GM18909 (cell line): ENCODE measurements around the gene WSB1.

Source experiments
- ATAC-seq: cut with Tn5 transposase; IDR thresholded peaks from one replicate; pipeline ENCODE4 v1.9.1; 2021; ENCODE audit warnings: mild to moderate bottlenecking; ENCODE audit not compliant: unreplicated experiment, poor library complexity

Gene WSB1

GRCh38 chr17:27353461-27354050, 59.6 kb downstream of the WSB1 start:
- peak; percentile 83 for ATAC-seq

GRCh38 chr17:27354051-27354490, 60.2 kb downstream of the WSB1 start:
- ATAC-seq, result no peak

DNA sequence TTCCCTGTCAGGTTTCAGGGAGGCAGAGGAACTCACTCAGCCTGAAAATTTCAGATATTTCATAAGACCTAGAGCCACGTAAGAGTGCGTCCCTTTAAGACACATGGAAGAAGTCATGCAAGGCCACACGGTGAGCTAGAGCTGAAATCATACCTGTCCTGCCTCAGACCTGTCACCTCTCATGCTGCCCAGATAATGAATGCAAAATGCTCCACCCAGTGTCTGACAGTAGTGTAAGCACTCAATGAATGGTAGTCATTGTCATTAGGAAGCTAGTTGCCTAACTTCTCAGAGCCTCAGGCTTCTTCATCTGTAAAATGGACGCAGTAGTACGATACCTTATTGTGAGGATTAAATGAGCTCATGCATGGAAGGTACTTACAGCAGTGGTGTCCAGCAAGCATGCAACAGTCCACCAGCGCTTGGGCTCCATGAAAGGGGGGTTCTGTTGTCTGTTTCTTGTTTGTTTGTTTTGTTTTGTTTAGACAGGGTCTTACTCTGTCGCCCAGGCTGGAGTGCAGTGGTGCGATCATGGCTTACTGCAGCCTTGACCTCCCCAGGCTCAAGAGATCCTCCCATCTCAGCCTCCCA, 60.7 kb downstream of the WSB1 start:
- ATAC-seq, result no peak

DNA sequence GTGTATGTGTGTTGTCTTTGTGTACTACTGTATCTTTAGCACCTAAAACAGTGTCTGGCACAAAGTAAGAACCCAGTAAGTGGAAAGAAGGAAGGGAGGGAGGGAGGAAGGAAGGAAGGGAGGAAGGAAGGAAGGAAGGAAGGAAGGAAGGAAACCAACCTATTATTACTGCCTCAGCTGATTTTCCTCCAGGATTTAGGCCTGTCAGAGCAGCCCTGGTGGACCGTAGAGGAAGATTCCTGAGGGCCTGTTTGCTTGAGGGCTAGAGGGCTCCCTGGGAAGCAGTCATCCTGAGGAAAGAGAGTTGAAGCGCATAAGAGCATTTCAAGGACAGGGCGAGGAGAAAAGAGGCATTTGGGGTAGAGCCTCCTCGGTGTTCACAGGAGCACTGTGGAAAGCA, 61.5 kb downstream of the WSB1 start:
- ATAC-seq, result no peak

- ATAC-seq, result no peak
Observed at GRCh38 chr17:27356091-27356705, 62.3 kb downstream of the WSB1 start.

DNA sequence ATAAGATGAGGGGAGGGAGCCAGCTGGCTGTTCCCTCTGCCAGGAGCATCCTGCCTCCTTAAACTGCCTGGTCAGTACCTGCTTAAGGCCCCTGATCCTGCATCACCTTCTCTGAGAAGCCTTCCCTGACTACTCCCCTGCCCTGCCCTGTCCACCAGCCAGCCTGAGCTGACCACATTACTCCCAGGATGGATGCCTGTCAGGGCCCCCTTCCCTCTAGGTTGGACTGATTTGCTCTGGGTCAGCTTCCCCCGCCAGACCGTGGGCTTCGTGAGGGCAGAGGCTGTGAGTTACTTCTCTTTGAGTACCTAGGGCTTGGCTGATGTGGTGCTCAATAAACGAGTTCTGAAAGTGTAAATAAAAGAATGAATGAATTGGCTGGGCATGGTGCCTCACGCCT, 63.3 kb downstream of the WSB1 start:
- ATAC-seq, result no peak

- ATAC-seq, result no peak
Observed at GRCh38 chr17:27360507-27360906, 66.6 kb downstream of the WSB1 start.

DNA sequence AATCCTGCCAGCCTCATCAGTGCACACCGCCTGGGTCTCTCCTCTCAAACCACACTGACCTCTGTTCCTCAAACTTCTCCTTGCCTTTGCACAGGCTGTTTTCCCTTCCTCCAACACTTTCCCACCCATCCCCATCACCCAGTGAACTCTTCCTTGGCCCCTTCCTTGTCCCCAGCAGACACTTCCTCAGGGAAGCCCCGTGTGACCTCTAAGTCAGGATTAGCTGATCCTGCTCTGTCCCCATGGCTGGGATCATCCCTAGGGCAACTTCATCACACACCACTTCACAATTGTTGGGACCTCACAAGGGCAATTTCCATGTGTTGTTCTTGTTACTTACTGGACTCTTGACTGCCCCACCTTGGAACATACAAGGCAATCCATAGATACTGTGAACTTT, 67.8 kb downstream of the WSB1 start:
- no peak for ATAC-seq

DNA sequence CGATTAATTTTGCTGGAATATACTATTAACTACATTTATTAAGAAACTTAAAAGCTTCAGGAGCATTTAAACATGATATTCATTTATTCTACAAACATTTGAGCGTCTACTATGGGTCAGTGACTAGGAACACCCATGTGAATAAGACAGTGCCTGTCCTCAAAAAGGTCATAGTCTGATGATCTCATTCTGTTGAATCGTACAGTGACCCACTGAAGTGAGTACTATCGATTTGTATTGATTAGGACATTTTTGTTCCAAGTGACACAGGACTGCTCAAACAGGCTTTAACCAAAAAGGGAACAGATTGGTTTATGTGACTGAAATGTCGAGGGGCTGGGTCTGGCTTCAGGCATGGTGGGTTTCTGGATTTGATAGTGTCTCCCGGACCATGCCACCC, 68.6 kb downstream of the WSB1 start:
- ATAC-seq, result no peak

DNA sequence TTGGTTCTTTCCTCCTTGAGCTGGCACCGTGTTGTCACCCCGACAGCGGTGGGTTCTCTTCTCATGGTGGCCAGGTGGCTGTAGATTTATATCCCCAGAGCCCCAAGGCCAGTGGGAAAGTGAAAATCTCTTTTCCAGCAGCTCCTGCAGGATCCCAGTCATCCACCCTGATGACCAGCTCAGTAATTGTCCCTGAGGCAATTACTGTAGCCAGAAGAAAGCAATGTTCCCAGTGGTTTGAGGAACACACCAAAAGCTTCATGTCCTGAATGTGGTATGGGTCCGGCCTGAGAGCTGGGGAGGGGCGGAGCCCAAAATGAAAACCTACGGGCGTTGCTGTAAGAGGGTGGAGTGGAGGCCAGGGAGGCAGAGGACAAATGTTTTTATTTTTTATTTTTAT, 69.0 kb downstream of the WSB1 start:
- ATAC-seq, result no peak

DNA sequence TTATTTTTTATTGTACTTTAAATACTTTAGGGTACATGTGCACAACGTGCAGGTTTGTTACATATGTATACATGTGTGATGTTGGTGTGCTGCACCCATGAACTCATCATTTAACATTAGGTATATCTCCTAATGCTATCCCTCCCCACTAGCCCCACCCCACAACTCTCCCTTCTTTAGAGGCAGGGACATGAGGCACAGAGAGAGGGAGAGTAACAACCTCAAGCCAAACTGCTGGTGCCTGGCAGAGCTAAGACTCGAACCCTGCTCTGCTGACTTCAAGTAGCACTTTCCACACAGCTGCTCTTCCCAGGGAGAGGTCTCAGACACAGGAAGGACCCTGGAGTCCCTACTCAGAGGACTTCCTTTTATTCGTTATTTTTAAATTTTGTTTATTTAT, 69.4 kb downstream of the WSB1 start:
- ATAC-seq, result no peak
